Dedifferentiated amniotic fluid mesenchymal stem cell (primary cell): Measurements from ENCODE around the gene CELF2.

ENCODE experiments used
- DNase-seq: peaks from one replicate; pipeline ENCODE4 v3.0.0-alpha.2; 2016; ENCODE audit errors: extremely low spot score

Gene CELF2

DNA sequence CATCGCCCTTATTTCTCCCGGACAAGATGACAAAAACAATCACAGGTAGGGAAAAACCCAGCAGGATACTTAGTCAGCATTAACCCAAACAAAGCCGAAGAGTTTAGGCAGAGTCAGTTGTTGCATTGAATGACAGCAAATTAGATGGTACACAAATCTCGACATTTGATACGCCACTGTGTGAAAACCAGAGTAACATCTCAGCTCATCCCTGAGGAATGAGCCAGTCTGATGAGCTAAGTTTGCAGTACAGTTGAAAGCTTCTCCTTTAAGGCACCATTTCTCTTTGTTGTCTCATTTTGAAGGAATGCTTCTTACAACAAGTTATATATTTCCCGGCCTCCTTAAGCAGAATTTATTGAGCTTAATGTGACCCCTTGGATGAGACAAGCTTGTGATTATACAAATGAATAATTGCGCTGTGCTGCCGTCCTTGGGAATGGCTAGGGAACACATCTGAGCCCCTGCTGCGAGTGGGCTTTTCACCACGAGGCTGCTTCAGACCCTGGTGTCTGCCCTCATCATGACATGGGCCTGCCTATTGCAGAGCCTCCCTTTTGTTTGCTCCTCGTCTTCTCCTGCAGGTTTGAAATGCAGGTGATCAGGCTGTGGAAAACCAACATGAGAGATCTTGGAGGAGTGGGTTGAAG lies 137.3 kb downstream of the CELF2 start:
- no peak for DNase-seq

DNA sequence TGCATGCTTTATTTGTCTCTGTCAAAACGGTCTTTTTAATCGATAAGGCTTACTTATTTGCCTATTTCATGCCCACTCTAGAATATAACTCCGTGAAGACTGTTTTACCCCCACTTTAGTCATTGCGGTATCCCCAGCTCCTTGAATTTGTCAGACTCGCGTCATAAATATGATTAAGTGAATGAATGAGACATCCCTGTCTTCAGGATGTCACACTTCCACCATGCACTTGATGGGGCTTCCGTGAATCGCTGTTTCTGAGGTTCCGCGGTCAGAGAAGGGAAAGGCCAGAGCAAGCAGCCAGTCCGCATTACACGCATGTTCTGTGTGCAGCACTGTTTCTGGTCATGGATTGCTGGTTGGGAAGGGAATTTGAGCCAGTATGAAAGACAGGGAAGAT lies 138.8 kb downstream of the CELF2 start:
- no peak for DNase-seq

DNA sequence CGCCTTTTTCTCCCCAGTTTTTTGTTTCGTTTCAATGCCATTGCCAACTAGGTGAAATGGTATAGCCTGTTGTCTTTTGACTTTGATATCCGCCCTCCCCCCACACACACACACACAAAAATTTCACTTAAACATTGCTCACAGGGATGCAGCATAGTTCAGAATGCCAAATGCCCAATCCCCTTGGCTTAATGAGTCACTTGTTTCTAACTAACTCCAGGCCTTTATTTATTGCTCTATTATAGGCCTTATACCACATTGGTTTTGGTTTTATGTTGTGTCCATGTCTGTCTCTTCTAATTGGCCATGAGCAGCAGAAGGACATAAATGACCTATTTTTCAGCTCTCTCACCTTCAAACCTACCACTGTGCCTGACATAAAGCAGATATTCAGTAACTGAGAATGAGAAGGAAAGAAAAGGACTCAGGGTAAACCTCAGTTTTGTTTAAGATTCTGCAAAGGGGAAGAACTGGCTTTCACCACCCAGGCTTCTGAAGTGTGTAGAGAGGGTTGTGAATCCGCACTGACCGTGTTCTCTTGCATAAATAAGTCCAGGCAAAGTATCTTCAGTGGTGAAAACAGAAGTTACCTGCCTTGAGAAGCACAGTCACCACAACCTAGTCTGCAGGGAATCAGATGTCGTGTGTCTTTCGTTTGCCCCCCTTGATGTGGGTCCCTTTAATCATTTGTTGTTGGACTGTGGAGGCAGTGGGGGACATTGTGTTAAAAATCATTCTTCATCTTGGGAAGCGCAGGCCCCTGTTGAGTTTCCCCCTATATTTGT lies 139.8 kb downstream of the CELF2 start:
- DNase-seq, result no peak

DNA sequence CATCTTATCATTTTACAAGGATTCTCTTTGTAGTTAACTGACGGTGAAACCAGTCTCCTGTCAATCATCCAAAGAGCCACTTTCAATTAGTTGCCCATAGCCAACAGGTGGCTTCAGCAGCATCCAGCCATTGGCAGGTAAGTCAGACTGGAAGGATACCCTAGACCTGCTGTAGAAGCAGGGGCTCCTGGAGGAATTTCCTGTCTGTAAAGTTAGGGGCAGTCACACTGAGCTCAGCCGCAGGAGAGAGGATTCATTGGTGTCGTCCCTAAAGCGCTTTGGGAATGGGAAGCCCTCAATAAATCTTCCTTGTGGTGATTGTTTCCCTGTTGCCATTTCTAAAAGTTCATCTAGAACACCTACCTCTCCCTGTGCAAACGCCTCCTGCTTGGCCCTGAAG lies 140.4 kb downstream of the CELF2 start:
- no peak for DNase-seq

DNA sequence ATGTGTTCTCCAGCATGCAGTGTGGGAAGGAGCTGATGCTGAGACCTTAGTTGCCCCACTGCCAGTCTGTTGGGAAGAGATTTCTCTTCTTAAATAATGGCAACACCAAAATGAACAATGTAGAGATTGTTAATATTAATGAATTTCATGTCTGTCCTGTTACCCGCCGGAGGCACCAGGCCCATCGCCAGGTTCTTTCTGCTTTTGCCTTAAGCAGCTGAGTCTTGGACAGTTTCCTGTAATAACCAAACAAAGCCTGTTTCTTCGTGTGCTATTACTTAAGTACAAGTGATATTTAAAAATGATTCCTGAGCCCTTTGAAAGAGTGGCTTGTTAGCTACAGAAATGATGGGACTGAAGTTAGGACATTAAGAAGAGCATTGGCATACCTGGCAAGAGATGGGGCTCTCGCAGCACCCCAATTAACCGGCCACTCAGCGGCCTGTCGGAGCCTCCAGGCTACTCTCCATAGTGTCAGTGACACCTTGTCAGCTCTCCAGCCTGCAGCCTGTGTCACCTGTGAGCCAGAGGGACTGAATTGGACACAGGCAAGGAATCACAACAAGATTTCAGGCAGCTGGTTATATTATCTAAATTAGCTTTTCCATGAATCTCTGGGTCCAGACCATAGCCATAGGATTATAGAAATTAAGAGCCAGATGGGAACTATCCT lies 142.0 kb downstream of the CELF2 start:
- DNase-seq, result no peak

DNA sequence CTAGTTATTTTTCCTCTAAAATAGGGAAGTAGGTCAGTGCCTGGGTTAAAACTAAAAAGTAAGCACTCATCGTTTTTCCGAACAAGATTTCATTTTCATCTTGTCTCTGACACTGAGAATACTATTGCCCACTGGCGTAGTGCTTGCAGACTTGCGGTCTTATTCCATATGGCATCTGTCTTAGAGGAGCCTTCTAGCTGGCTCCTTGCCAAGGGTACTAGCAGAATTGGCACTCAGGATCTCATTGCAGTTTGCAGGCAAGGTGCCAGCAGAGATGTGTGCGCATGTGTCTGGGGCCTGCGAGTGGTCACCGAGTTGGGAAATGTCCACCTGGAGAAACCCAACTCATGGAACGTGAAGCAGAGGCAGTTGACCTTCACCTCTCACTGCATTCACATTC lies 143.4 kb downstream of the CELF2 start:
- no peak for DNase-seq

DNA sequence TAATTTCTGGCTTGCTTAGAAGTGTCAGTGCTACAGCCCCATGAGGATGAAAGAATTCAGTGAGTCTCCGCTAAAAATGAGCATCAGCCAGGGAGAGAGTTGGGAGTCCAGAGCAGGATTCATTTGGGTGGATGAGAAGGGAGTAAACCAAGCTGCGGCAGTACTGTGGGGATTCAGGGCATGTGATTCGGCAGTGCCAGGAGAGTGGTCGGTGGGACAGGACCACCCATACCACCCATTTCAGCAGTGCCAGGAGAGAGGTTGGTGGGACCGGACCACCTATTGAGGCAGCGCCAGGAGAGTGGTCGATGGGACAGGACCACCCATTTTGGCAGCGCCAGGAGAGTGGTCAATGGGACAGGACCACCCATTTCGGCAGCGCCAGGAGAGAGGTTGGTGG lies 144.2 kb downstream of the CELF2 start:
- DNase-seq, result no peak

DNA sequence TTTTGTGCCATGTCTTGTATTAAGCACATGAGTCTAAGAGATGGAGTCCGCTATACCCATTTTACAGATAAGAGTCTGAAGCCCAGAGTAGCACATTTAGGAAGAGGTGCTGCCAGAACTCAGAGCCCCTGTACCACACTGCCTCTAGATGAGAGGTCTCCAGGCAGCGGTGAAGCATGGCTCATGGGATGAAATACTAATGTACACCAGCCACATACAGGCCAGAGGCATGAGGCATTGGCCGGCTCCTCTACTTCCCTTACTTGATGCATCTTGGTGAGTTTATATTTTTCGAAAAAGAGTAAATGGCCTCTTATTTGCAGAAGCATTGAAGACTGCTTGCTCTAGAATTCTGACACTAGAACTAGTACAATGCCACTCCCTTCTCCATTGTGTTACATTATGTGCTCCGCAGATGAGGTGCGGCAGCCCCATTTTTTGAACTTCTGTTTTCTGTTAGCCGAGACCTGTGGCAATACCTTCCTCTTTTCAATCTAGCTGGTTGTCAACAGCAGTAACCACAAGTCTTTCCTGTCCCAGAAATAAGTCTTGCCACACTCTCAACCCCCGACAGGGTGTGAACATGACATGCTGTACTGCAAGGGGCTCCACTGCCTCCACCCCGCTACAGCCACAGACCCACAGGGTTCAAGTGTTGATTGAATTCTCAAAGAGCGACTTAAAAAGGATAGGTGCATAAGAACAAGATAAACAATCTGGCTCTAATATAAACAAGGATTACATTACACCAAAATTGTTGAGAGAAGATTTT lies 145.3 kb downstream of the CELF2 start:
- no peak for DNase-seq

DNA sequence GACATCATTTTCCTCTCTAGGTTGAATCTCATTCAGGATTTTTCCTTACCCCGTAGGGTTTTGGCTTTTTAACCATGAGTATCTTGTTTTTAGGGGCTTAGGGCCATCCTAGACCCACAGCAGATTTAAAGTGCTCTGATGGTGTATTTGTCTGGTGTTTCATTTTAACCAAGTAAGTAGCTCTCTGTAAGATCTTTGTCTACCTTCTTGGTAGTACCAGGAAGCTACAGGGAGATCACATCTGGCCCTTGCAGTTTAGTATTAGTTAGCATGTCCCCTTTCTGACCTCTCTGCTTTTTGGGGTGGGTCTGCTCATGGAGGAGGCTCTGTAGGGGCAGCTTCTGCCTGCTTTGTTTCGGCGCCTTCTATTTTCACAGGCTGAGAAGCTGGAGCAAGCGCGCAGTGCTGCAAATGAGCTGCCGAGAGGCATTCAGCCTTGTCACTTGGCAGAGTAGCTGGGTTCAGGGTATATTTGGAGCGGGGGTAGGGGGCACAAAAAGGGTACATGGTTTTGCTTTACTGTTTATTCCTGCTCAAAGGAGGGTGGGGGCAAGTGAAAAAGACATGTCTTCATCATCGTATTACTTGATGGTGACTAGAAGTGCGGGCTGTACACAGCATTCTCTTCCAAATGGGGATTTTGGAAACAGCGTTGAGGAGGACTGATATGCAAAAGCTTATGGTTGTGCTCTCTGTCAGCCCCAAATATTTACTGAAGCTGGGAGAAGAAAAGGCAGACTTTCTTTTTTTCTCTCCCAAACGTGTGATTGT lies 146.3 kb downstream of the CELF2 start:
- no peak for DNase-seq

DNA sequence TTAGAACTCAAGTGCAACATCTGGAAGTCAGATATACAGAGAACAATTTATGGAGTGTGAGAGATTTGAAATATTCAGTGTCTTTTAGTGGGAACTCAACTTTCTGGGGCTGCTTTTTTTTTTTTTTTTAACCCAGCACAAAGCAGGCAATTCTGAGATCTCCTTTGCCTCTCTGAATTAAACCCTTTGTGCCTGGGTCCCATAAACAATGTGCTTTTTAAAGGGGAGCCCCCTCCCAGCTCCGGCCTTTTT lies 146.8 kb downstream of the CELF2 start:
- no peak for DNase-seq

DNA sequence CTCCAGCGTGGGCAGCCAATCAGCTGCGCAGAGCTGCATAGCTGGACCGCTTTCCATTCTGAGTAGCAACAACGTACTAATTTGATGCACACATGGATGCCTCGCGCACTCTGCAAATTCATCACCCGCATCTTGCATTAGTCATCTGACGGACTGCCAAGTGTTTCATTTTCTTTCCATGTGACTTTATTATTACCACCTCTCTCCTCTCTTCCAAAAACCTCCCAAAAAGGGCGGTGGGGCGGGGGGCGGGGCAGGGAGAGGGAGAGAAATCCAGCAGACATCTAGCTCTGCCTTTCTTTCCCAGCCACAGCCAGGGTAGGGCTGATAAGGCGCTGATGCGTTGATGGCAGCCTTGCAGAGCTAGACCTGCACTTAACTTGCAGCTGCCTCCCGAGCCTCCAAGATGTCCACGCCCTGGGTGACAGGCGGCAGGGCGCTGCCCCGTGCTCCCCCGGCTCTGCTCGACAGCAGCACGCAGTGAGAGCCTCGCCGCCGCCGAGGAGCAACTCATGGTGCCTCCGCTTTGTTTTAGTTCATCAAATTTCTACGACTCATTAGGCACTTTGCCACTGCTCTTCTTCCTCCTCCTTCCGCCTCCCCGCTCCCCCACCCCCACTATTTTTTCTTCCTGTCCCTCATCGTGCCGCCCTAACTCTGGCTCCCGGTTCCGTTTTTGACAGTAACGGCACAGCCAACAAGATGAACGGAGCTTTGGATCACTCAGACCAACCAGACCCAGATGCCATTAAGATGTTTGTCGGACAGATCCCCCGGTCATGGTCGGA lies 147.3 kb downstream of the CELF2 start:
- DNase-seq, result no peak

DNA sequence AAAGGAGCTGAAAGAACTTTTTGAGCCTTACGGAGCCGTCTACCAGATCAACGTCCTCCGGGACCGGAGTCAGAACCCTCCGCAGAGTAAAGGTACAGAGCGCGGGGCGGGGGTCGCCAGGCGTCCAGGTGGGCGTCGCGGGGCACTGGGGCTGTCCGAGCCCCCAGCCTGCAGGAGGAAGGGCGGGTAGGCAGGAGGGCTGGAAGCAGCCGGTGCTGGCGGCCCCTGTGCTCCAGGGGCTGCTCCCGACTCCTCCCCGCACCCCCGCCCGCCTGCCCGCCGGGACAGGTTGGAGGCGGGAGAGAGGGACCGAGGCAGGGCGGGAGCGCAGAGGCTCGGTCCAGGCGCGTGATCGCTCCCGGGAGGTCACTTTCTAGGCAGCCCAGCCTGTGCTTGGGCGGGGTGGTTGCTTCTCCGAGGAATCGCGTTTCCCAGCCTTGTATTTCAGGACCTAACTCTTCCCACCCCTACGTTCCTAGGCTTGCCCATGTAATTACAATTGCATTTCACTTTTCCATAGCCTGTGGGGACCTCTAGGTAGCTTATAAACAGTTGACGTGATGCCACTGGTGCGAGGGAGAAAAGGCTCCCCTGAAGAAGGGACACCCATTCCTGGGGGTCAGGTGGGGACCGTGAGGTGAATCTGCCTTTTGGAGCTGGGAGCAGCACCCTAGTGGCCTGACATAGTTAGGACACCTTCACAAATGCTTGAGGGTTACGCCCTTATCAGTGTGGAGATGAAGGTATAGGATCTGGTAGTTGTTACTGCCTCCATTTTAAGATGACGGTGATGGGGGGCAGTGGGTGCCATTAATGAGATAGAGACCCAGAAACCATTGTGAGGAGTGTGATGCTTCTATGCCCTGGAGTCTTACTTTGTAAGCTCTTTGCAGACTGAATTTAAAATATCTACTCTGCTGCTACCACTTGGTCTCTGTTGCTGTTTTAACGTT lies 148.2 kb downstream of the CELF2 start:
- DNase-seq, result no peak

DNA sequence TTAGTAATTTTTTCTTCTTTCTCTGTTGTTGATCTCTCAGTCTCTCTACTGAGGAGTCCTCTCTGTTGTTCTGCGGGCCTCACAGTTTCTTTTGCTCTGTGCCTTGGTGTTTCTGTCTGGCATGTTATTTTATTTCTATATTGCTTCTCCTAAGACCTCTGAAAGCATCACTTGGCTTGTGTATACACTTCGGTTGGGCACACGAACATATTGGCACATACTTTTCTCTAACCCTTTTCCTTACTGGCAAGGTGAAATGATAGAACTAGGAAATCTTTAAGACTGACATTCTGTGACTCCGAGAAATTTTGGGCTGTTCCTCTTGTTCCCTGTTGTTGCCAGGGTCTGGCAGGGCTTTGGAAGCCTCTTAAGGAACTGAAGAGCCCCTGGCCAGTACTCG lies 148.9 kb downstream of the CELF2 start:
- DNase-seq, result no peak

DNA sequence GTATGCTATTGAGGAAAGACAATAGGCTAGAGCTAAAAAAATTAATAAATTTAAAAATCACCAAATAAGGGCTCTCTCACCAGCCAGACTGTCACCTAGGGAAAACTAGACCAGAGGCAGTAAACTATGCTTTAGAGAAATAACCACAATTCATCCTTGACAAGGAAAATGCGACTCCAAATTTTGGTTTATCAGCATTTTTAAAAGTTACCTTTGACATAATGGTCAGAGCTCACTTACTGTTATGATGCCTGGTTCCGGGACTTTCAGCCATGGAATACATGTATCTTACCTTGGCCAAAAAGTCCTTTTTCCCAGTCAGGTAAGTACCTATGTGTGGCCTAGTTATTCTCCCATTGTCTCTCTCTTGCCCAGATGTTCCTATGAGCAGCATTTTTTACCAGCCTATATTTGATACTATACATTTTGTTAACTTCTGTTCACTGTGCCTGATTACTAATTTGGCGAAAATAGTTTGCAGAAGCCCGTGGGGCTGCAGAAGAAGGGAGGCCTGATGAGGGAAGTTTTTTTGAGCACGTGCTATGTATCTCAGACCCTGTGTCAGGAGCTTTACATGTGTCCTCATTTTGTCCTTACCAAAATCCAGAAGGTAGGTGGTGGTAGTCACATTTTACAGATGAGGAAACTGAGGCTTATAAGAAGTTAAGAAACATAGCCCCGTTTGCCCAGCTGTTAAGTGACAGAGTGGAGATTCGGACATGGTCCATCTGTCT lies 149.7 kb downstream of the CELF2 start:
- DNase-seq, result no peak

DNA sequence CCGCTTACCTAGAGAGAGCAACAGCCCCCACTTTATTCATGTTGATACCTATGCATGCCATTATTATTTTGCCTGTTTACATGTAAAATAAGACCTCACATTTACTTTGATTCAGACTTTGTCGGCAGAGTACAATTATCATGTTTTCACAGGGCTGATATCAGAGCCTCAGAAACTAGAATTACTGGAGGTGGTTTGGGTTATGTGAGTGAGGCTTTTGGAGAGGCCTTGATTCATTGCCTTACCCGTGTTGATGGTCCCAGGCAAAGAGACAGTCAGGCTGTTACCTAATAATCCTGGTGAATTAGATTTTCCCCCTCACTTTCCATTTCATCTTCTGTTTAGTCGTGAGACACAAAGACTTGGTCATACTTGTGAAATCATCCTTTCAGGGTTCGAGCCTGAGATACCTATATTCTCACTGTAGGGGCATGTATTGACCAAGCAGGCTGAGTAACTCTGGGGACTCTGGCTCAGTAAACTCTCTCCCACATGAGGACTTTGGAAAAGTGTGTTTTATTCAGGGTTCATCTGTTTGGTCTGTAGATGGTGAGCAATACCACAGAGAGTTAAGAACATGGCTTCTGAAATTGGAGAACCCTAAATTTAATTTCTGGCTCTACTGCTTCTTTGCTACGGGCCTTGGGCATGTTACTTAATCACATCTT lies 150.9 kb downstream of the CELF2 start:
- no peak for DNase-seq

DNA sequence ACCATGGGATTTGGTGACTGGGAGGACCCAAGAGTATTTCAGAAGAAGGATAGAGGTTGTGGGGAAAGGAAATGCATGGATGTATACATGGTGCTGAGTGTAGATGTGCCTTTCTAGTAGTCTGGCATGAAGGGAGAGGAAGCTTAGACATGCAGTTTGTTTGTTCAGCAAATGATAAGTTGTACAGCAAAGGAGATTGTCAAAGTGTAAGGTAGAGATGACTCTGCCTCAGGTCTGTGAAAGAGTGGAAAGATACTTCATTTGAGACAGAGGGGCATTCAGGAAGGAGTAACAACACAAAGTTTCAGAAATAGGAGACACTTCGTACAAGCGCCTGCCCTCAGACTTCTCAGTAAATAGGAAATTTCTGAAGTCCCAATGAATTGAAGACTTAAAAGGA lies 152.3 kb downstream of the CELF2 start:
- no peak for DNase-seq

DNA sequence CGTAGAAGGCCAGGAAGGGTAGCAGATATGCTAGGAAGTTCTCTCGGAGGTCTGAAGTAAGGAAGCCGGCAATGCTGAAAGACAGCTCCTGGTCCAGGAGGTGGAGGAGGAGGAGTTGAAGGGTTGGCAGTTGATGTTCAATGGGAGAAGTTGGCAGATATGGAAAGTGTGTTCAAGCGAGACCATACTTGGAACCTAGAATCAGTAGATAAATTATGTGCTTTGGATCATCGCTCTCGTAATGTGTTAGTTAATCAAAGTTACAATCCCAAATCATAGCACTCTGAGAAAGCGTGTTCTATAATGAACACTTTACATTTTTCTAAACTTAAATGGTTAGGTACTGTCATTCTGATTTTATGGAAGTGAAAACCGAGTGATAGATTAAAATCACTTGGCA lies 152.9 kb downstream of the CELF2 start:
- no peak for DNase-seq

DNA sequence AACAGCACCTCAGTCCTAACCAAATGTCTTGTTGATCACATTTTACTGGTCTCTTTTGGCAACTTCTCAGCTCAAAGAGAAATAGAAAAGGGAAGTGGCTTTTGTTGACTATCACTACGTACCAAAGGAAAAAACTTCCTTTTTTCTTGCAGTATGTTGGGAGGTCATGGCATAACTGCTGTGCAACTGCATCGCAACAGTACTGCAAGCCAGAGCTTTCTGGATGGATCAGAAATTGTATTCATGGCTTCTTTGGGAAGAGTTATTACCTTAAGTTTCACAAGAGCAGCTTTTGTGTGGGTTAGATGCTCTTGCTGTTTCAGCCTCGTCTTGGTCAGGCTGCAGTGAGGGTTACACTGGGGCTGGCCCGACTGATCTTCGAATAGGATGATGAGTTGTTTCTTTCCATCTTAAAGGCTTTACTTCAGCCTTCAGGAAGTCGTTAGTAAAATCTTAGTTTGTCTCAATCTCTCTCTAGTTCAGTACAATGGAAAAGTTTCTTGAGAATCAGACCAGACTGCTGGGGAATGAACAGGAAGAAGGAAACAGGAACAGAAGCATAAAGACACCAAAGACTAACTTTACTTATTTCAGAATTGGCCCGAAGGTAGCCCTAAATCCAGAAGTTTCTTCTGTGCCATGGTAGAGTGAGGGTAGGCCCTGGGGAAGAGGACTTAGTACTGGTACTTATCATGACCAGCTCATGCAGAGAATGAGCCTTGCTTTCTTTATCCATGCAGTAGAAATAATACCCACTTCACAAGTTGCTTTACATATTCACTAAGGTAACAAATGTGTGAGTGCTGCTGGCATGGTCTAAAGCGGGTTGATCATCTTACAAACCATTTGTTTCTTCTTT lies 153.6 kb downstream of the CELF2 start:
- DNase-seq, result no peak
